GM21360 (cell line): ENCODE data around the gene FHL3.
A peak's percentile ranks its signal among the peaks of the same experiment; 100 is the strongest.

ENCODE experiments used
- ATAC-seq: cut with Tn5 transposase; IDR thresholded peaks from one replicate; pipeline ENCODE4 v1.9.1; 2021; ENCODE audit warnings: mild to moderate bottlenecking, moderate library complexity; ENCODE audit not compliant: unreplicated experiment

The FHL3 gene

GRCh38 chr1:38005195-38006007, at the start of gene FHL3:
FHL3 (minus strand) TSS chr1:38005514; CDS start chr1:37999412, 6,102 bp downstream.
- no peak for ATAC-seq

GRCh38 chr1:38053416-38054091, 48.2 kb upstream of the FHL3 start:
- ATAC-seq: no peak

- no peak for ATAC-seq
Observed at GRCh38 chr1:38052750-38053415, 47.6 kb upstream of the FHL3 start.

- no peak for ATAC-seq
Observed at GRCh38 chr1:38051079-38051543, 45.8 kb upstream of the FHL3 start.

GRCh38 chr1:38050397-38051078, 45.2 kb upstream of the FHL3 start:
- ATAC-seq: no peak

GRCh38 chr1:38047603-38048141, 42.4 kb upstream of the FHL3 start:
- no peak for ATAC-seq

- peak; percentile 64 for ATAC-seq
Observed at GRCh38 chr1:38046884-38047602, 41.7 kb upstream of the FHL3 start.

- peak; percentile 7 for ATAC-seq
Observed at GRCh38 chr1:38046333-38046883, 41.1 kb upstream of the FHL3 start, which contains the start of gene POU3F1. POU3F1 (minus strand) TSS chr1:38046793; CDS start chr1:38046743, 50 bp downstream.

GRCh38 chr1:38045401-38046332, 40.4 kb upstream of the FHL3 start:
- peak; percentile 12 for ATAC-seq

GRCh38 chr1:38044221-38045215, 39.2 kb upstream of the FHL3 start:
- no peak for ATAC-seq

GRCh38 chr1:38043036-38043747, 37.9 kb upstream of the FHL3 start:
- no peak for ATAC-seq

- ATAC-seq: no peak
Observed at GRCh38 chr1:38041936-38042834, 36.9 kb upstream of the FHL3 start.

GRCh38 chr1:38039331-38040088, 34.2 kb upstream of the FHL3 start:
- ATAC-seq: no peak

- ATAC-seq: no peak
Observed at GRCh38 chr1:38038861-38039260, 33.5 kb upstream of the FHL3 start.
